T-helper 1 cell treated with Interleukin-12 subunit alpha and Interleukin-12 subunit beta and Interleukin-4 antibody, amounts not matched to agents 30 ng/mL and 1 ng/mL, for 36 hours (primary cell): ENCODE measurements around the gene GCM1. TPM values are rescaled to one million over a fixed set of nuclear protein-coding genes. Genes with fewer than 3 reads are reported as not detected.

Source experiments
- intact Hi-C: fragments of 100-400 bp; cut with micrococcal nuclease; formaldehyde crosslinking; loops from one replicate; pipeline ENCODE4 v1.15.1; 2024
- total RNA-seq: library from RNA; stranded (reverse); gene quantifications from 2 replicates; pipeline ENCODE4 v1.2.3, GENCODE V29; 2022

The GCM1 gene
- total RNA-seq, 1 donor from 2014 or later, result 0.10 TPM

GRCh38 chr6:53111865-53112264 is 36.8 kb downstream of the GCM1 start:
- intact Hi-C loops, result no loop called here

- intact Hi-C loops, result no loop called here
These were observed 39.0 kb downstream of the GCM1 start for GRCh38 chr6:53109612-53110011.

- intact Hi-C loops, result no loop called here
These were observed 41.5 kb downstream of the GCM1 start for GRCh38 chr6:53107091-53107490.

- intact Hi-C loops, result no loop called here
These were observed 43.7 kb downstream of the GCM1 start for GRCh38 chr6:53104916-53105315.

GRCh38 chr6:53103993-53104675 is 44.5 kb downstream of the GCM1 start:
- intact Hi-C loops, result no loop called here

- intact Hi-C loops, result loop anchor here (2.0 kb wide), 1 partner anchor 18 kb away; no protein-coding TSS in a partner anchor
These were observed 47.6 kb downstream of the GCM1 start for GRCh38 chr6:53101006-53101405.

- intact Hi-C loops, result loop anchor here (2.0 kb wide), 1 partner anchor 18 kb away; no protein-coding TSS in a partner anchor
These were observed 48.1 kb downstream of the GCM1 start for GRCh38 chr6:53100561-53100960.

GRCh38 chr6:53095716-53096115 is 52.9 kb downstream of the GCM1 start:
- intact Hi-C loops, result no loop called here

GRCh38 chr6:53095270-53095669 is 53.4 kb downstream of the GCM1 start:
- intact Hi-C loops, result no loop called here

GRCh38 chr6:53090576-53090975 is 58.1 kb downstream of the GCM1 start:
- intact Hi-C loops, result no loop called here

- intact Hi-C loops, result no loop called here
These were observed 58.7 kb downstream of the GCM1 start for GRCh38 chr6:53089948-53090347.

- intact Hi-C loops, result no loop called here
These were observed 62.3 kb downstream of the GCM1 start for GRCh38 chr6:53086302-53086701.

- intact Hi-C loops, result no loop called here
These were observed 67.8 kb downstream of the GCM1 start for GRCh38 chr6:53080813-53081212.

Other genes starting within 250 kb of the GCM1 start
- gene GSTA3, start 239.1 kb downstream of the GCM1 start, total RNA-seq, result not detected in 2 replicates
- 3.7 and 4.8 TPM in 2 replicates for gene GSTA4, start 153.6 kb downstream of the GCM1 start, total RNA-seq
- gene CILK1, start 87.0 kb downstream of the GCM1 start, total RNA-seq, result 9.5 and 10.4 TPM in 2 replicates
- 72.5 and 73.2 TPM in 2 replicates for gene FBXO9, start 83.4 kb downstream of the GCM1 start, total RNA-seq
- gene ELOVL5, start 200.1 kb upstream of the GCM1 start, total RNA-seq, result 135 and 139 TPM in 2 replicates